IPS DF 6.9 (cell line): ENCODE data around the gene GRIN1.

ENCODE experiments used
- DNase-seq: peaks from one replicate; pipeline ENCODE4 v3.0.0-alpha.2; 2013; ENCODE audit warnings: low read depth, low spot score
- H3K27ac ChIP-seq: one replicate; pipeline ENCODE4 v1.5.1; 2013; ENCODE audit warnings: low read length, control low read depth
- H3K27me3 ChIP-seq: 2 replicates; pipeline ENCODE4 v1.6.1; 2013; ENCODE audit warnings: mild to moderate bottlenecking, low read length; ENCODE audit not compliant: control insufficient read depth, insufficient read depth
- H3K36me3 ChIP-seq: 2 replicates; pipeline ENCODE4 v1.6.1; 2013; ENCODE audit warnings: low read length; ENCODE audit not compliant: control insufficient read depth, insufficient read depth
- H3K4me1 ChIP-seq: 2 replicates; pipeline ENCODE4 v1.6.1; 2013; ENCODE audit warnings: low read length; ENCODE audit not compliant: control insufficient read depth, insufficient read depth
- H3K4me3 ChIP-seq: 2 replicates; pipeline ENCODE4 v1.5.1; 2013; ENCODE audit warnings: mild to moderate bottlenecking, low read length
- H3K9me3 ChIP-seq: 2 replicates; pipeline ENCODE4 v1.6.1; 2013; ENCODE audit warnings: low read length, inconsistent platforms; ENCODE audit not compliant: control insufficient read depth, insufficient read depth
- WGBS: extraction: QIAGEN DNeasy Blood & Tissue Kit; methylation state at CpG from one replicate; pipeline ENCODE4 v1.1.7; 2013; ENCODE audit warnings: mixed read lengths, missing lambda C conversion rate; ENCODE audit not compliant: insufficient read length, insufficient coverage; 5-methylcytosine and 5-hydroxymethylcytosine counted together

The GRIN1 gene

GRCh38 chr9:137212520-137212919 lies 73.6 kb downstream of the GRIN1 start:
- Histone ChIP-seq H3K27ac (no peak overlapping the region), H3K4me3 (no peak overlapping the region)

GRCh38 chr9:137213160-137214060 lies 74.5 kb downstream of the GRIN1 start:
- WGBS: no CpG with 5 or more reads among the region's 49 CpGs
- H3K27me3 ChIP-seq: no peaks in the 10 kb centered on the region
- no peaks in the 10 kb centered on the region for H3K9me3 ChIP-seq
- peaks cover 1% of the 10 kb centered on the region; the same call in 1 of the 2 replicates for H3K4me1 ChIP-seq
- H3K36me3 ChIP-seq: peaks cover 11% of the 10 kb centered on the region
- H3K27ac ChIP-seq: no peak overlapping the region
- no peak for DNase-seq
- no peak overlapping the region for H3K4me3 ChIP-seq

More at GRCh38 chr9:137212520-137212919, 73.6 kb downstream of the GRIN1 start:
- H3K9me3 ChIP-seq: no peaks in the 10 kb centered on the region
- WGBS: no CpG with 5 or more reads among the region's 21 CpGs
- peaks cover 11% of the 10 kb centered on the region for H3K36me3 ChIP-seq
- DNase-seq: no peak
- peaks cover 1% of the 10 kb centered on the region; the same call in 1 of the 2 replicates for H3K4me1 ChIP-seq
- H3K27me3 ChIP-seq: no peaks in the 10 kb centered on the region

GRCh38 chr9:137214620-137215019 lies 75.7 kb downstream of the GRIN1 start:
- peaks cover 11% of the 10 kb centered on the region for H3K36me3 ChIP-seq

GRCh38 chr9:137215196-137215986 lies 76.4 kb downstream of the GRIN1 start:
- WGBS: no CpG with 5 or more reads among the region's 22 CpGs
- H3K4me1 ChIP-seq: peaks cover 3% of the 10 kb centered on the region; the same call in 1 of the 2 replicates
- H3K4me3 ChIP-seq: no peak overlapping the region
- H3K27ac ChIP-seq: no peak overlapping the region
- H3K9me3 ChIP-seq: no peaks in the 10 kb centered on the region
- H3K27me3 ChIP-seq: no peaks in the 10 kb centered on the region
- peaks cover 11% of the 10 kb centered on the region for H3K36me3 ChIP-seq
- no peak for DNase-seq

More at GRCh38 chr9:137214620-137215019, 75.7 kb downstream of the GRIN1 start:
- Histone ChIP-seq H3K4me1 (peaks cover 3% of the 10 kb centered on the region; the same call in 1 of the 2 replicates), H3K27ac (no peak overlapping the region), H3K4me3 (no peak overlapping the region), H3K9me3 (no peaks in the 10 kb centered on the region), H3K27me3 (no peaks in the 10 kb centered on the region)
- no CpG with 5 or more reads among the region's 19 CpGs for WGBS
- DNase-seq: no peak

- H3K27me3 ChIP-seq: no peaks in the 10 kb centered on the region
- H3K4me1 ChIP-seq: peaks cover 3% of the 10 kb centered on the region; the same call in 1 of the 2 replicates
- peaks cover 11% of the 10 kb centered on the region for H3K36me3 ChIP-seq
- no CpG with 5 or more reads among the region's 30 CpGs for WGBS
- H3K9me3 ChIP-seq: no peaks in the 10 kb centered on the region
- H3K4me3 ChIP-seq: no peak overlapping the region
- no peak overlapping the region for H3K27ac ChIP-seq
- DNase-seq: no peak
Observed at GRCh38 chr9:137216188-137216965, 77.4 kb downstream of the GRIN1 start.

GRCh38 chr9:137217276-137218211 lies 78.6 kb downstream of the GRIN1 start:
- H3K4me3 ChIP-seq: no peak overlapping the region
- no peaks in the 10 kb centered on the region for H3K9me3 ChIP-seq
- no peaks in the 10 kb centered on the region for H3K27me3 ChIP-seq
- H3K4me1 ChIP-seq: peaks cover 3% of the 10 kb centered on the region; the same call in 1 of the 2 replicates
- WGBS: no CpG with 5 or more reads among the region's 36 CpGs
- H3K27ac ChIP-seq: no peak overlapping the region
- DNase-seq: no peak
- peaks cover 11% of the 10 kb centered on the region for H3K36me3 ChIP-seq

GRCh38 chr9:137218212-137218753 lies 79.3 kb downstream of the GRIN1 start:
- peaks cover 7% of the 10 kb centered on the region for H3K4me1 ChIP-seq
- no peaks in the 10 kb centered on the region; the same call in 1 of the 2 replicates for H3K27me3 ChIP-seq
- no peak for DNase-seq
- no peaks in the 10 kb centered on the region for H3K9me3 ChIP-seq
- peaks cover 11% of the 10 kb centered on the region for H3K36me3 ChIP-seq
- H3K27ac ChIP-seq: no peak overlapping the region
- no peak overlapping the region for H3K4me3 ChIP-seq
- no CpG with 5 or more reads among the region's 30 CpGs for whole genome bisulfite sequencing
